Testis (tissue), 3 donors: ENCODE measurements around the gene RFLNA. TPM values are rescaled to one million over a fixed set of nuclear protein-coding genes. Genes with fewer than 3 reads are reported as not detected.

ENCODE experiments used
- DNase-seq: peaks from one replicate; pipeline ENCODE4 v3.0.0-alpha.2; 2019
- H3K27ac ChIP-seq, 2 donors: fragments of 200-600 bp; sonication (generic); one replicate each; pipeline ENCODE4 v1.5.1; 2019
- H3K27me3 ChIP-seq: fragments of 200-600 bp; sonication (generic); one replicate; pipeline ENCODE4 v1.5.1; 2019
- H3K36me3 ChIP-seq: fragments of 200-600 bp; sonication (generic); one replicate; pipeline ENCODE4 v1.5.1; 2017; ENCODE audit warnings: low read depth; ENCODE audit errors: missing control alignments
- H3K4me1 ChIP-seq: fragments of 200-600 bp; sonication (generic); one replicate; pipeline ENCODE4 v1.5.1; 2019
- H3K4me3 ChIP-seq, 2 donors: fragments of 200-600 bp; sonication (generic); one replicate each; pipeline ENCODE4 v1.5.1; 2017 to 2019
- H3K9me3 ChIP-seq: fragments of 200-600 bp; sonication (generic); one replicate; pipeline ENCODE4 v1.5.1; 2017
- POLR2A ChIP-seq: fragments of 450-650 bp; IDR thresholded peaks from one replicate; pipeline ENCODE4 v1.6.1; 2017; ENCODE audit warnings: antibody characterized with exemption, mild to moderate bottlenecking, moderate library complexity
- WGBS, 2 donors: methylation state at CpG; one replicate each; pipeline ENCODE4 v1.1.5; 2018; 5-methylcytosine and 5-hydroxymethylcytosine counted together
- intact Hi-C: fragments of 100-400 bp; cut with DNase I; formaldehyde crosslinking; loops from one replicate; pipeline ENCODE4 v1.15.1; 2023; ENCODE audit warnings: low total_unique reads
- polyA plus RNA-seq: library from polyadenylated mRNA; stranded (reverse); fragments of 350-450 nt; fragmentation: Illumina TruSeq; extraction: RNeasy Lipid Tissue Mini Kit (QIAGEN cat#74804); gene quantifications from one replicate; pipeline ENCODE4 v1.2.3, GENCODE V29; 2014; ENCODE audit warnings: low read depth, low replicate concordance; ENCODE audit not compliant: insufficient read depth
- total RNA-seq, 2 donors: library from RNA; depleted of rRNA; stranded (reverse); fragments of >200 nt; gene quantifications; one replicate each; pipeline ENCODE4 v1.2.3, GENCODE V29; 2016
- TF ChIP-seq, protein P1 (sequence below), 3 experiments: fragments of 450-650 bp in 2 of 3; fragments of 200-600 bp in 1 of 3; sonication (generic) in 1 of 3; IDR thresholded peaks; one replicate each; pipeline ENCODE4 v1.5.1; 2016 to 2019; ENCODE audit warnings: antibody characterized with exemption in 3 of 3, mild to moderate bottlenecking in 2 of 3, moderate library complexity in 1 of 3

The RFLNA gene
- total and polyA plus RNA-seq, 3 donors from 2014 or later: 0.31 to 0.80 (median 0.68) TPM

DNA sequence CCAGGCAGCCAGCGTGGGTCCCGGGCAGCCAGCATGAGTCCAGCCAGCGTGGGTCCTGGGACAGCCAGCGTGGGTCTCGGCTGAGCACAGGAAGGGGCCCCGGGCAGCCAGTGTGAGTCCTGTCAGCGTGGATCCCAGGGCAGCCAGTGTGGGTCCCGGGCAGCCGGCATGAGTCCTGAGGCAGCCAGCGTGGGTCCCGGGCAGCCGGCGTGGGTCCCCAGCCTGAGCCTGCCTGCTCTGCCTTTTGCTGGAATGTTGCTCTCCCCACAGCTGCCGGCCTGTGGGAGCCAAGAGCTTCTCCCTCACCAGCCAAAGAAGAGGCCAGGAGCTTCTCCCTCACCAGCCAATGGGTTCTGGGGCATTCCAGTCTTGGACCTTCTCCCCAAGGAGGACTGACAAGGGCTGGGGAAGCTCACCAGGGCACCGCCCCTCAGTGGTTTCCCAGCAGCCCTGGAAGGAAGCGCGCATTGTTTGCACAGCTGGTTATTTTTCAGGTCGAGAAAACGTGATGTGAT, 15.0 kb upstream of the RFLNA start:
- 38 to 45% methylated on average over 13 to 19 of the region's 19 CpGs for WGBS, 2 donors
- DNase-seq: no peak

DNA sequence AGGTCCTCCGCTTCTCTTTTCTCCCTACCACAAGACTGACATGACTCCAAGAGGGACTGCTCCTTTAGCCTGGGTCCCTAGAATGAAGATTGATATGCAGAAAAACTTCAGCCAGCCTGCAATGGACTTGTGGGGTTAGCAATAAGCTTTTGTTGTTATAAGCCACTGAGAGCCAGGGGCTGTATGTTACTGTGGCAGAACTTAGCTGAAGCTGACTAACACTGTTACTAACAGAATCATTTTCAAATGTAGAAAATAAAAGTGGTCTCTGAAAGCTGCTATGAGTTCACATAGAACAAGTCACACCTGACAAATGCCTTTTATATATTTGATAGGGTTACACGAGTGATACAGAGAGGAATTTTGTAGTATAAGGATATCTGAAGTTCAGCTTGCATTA, 13.6 kb upstream of the RFLNA start:
- DNase-seq: no peak
- Histone ChIP-seq H3K4me1 (no peaks in the 10 kb centered on the region), H3K9me3 (no peaks in the 10 kb centered on the region), H3K27me3 (no peaks in the 10 kb centered on the region), H3K36me3 (no peaks in the 10 kb centered on the region), H3K27ac (no peak overlapping the region), H3K4me3 (no peak overlapping the region)
- TF ChIP-seq, protein P1, sequence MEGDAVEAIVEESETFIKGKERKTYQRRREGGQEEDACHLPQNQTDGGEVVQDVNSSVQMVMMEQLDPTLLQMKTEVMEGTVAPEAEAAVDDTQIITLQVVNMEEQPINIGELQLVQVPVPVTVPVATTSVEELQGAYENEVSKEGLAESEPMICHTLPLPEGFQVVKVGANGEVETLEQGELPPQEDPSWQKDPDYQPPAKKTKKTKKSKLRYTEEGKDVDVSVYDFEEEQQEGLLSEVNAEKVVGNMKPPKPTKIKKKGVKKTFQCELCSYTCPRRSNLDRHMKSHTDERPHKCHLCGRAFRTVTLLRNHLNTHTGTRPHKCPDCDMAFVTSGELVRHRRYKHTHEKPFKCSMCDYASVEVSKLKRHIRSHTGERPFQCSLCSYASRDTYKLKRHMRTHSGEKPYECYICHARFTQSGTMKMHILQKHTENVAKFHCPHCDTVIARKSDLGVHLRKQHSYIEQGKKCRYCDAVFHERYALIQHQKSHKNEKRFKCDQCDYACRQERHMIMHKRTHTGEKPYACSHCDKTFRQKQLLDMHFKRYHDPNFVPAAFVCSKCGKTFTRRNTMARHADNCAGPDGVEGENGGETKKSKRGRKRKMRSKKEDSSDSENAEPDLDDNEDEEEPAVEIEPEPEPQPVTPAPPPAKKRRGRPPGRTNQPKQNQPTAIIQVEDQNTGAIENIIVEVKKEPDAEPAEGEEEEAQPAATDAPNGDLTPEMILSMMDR (IDR thresholded peaks at IDR 0.05): no peak
- TF ChIP-seq POLR2A: no peak
- intact Hi-C loops: no loop called here
- 94 to 98% methylated on average over 2 of the region's 2 CpGs for WGBS, 2 donors

More for the DNA sequence above, 15.0 kb upstream of the RFLNA start:
- intact Hi-C loops: no loop called here
- H3K9me3 ChIP-seq: no peaks in the 10 kb centered on the region
- H3K4me3 ChIP-seq: no peak overlapping the region
- no peaks in the 10 kb centered on the region for H3K4me1 ChIP-seq
- no peaks in the 10 kb centered on the region for H3K36me3 ChIP-seq
- no peaks in the 10 kb centered on the region for H3K27me3 ChIP-seq
- H3K27ac ChIP-seq: no peak overlapping the region
- TF ChIP-seq POLR2A: no peak
- TF ChIP-seq, protein P1 (IDR thresholded peaks at IDR 0.05): no peak

GRCh38 chr12:124282287-124282686, 12.6 kb upstream of the RFLNA start:
- H3K4me1 ChIP-seq: no peaks in the 10 kb centered on the region

DNA sequence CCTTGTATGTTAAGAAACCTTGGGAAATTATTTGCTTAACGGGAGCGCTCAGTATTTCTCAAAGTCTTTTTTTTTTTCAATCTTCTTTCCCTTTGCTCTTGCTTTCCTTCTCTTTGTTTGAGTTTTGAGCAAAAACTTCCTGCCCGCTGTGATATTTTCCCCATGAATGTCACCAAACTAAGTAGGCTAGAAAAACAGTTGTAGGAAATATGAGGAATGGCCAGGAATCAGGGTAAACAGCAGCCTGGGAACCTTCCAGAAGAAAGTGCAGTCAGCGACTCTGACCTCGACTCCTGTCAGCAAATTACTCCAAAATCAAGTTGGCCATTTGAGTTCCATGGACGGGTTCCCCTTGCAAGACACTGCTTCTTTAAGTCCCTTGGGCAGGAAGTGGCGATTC, 11.6 kb upstream of the RFLNA start:
- TF ChIP-seq POLR2A: no peak
- TF ChIP-seq, protein P1 (IDR thresholded peaks at IDR 0.05): no peak
- DNase-seq: no peak

More at GRCh38 chr12:124282287-124282686, 12.6 kb upstream of the RFLNA start:
- TF ChIP-seq, protein P1 (IDR thresholded peaks at IDR 0.05): no peak
- H3K27me3 ChIP-seq: no peaks in the 10 kb centered on the region
- H3K4me3 ChIP-seq: no peak overlapping the region
- H3K9me3 ChIP-seq: no peaks in the 10 kb centered on the region
- DNase-seq: no peak
- no peak overlapping the region for H3K27ac ChIP-seq
- intact Hi-C loops: no loop called here
- 89 to 94% methylated on average over 5 of the region's 5 CpGs for WGBS, 2 donors
- no peaks in the 10 kb centered on the region for H3K36me3 ChIP-seq

GRCh38 chr12:124284368-124284767, 10.5 kb upstream of the RFLNA start:
- 95 to 96% methylated on average over 5 of the region's 5 CpGs for WGBS, 2 donors
- Histone ChIP-seq H3K27me3 (no peaks in the 10 kb centered on the region), H3K27ac (no peak overlapping the region), H3K4me1 (no peaks in the 10 kb centered on the region), H3K36me3 (no peaks in the 10 kb centered on the region), H3K4me3 (no peak overlapping the region), H3K9me3 (no peaks in the 10 kb centered on the region)
- intact Hi-C loops: no loop called here
- no peak for DNase-seq
- no peak for TF ChIP-seq POLR2A
- TF ChIP-seq, protein P1 (IDR thresholded peaks at IDR 0.05): no peak

More for the DNA sequence above, 11.6 kb upstream of the RFLNA start:
- Histone ChIP-seq H3K27me3 (no peaks in the 10 kb centered on the region), H3K4me3 (no peak overlapping the region), H3K27ac (no peak overlapping the region), H3K36me3 (no peaks in the 10 kb centered on the region), H3K4me1 (no peaks in the 10 kb centered on the region), H3K9me3 (no peaks in the 10 kb centered on the region)
- 68% methylated on average over 7 of the region's 7 CpGs for WGBS, 2 donors
- intact Hi-C loops: no loop called here
